HuH-7.5 (cell line): ENCODE measurements around the gene ZNF763.
"Not testable (repeated sequence)": the region's sequence is repeated elsewhere in the genome, so short reads cannot be mapped to it uniquely, and the experiment has no call there.

Source experiments
- DNase-seq: peaks from one replicate; pipeline ENCODE4 v3.0.0; 2011; ENCODE audit warnings: low spot score

ZNF763 gene

GRCh38 chr19:11964858-11965645, at the start of gene ZNF763:
ZNF763 (plus strand) TSS chr19:11965040; CDS start chr19:11965209, 169 bp downstream.
- DNase-seq: no peak

GRCh38 chr19:11921852-11922495, 42.9 kb upstream of the ZNF763 start:
- no peak for DNase-seq

- peak; percentile 89 for DNase-seq
These were observed 39.8 kb upstream of the ZNF763 start, which contains the start of gene ZNF700 for GRCh38 chr19:11924886-11925650. ZNF700 (plus strand) TSS chr19:11925107; CDS start chr19:11925211, 104 bp downstream.

GRCh38 chr19:11925651-11926187, 39.1 kb upstream of the ZNF763 start:
- DNase-seq: not testable (repeated sequence)

- DNase-seq: no peak
These were observed 37.6 kb upstream of the ZNF763 start for GRCh38 chr19:11927227-11927626.

GRCh38 chr19:11931051-11931450, 33.8 kb upstream of the ZNF763 start:
- DNase-seq: no peak

GRCh38 chr19:11931513-11931912, 33.3 kb upstream of the ZNF763 start:
- no peak for DNase-seq

GRCh38 chr19:11935829-11936228, 29.0 kb upstream of the ZNF763 start:
- not testable (repeated sequence) for DNase-seq

GRCh38 chr19:11938383-11938782, 26.5 kb upstream of the ZNF763 start:
- DNase-seq: not testable (repeated sequence)

GRCh38 chr19:11941361-11941887, 23.4 kb upstream of the ZNF763 start:
- not testable (repeated sequence) for DNase-seq

GRCh38 chr19:11942008-11942842, 22.6 kb upstream of the ZNF763 start:
- DNase-seq: no peak

GRCh38 chr19:11942843-11943108, 22.1 kb upstream of the ZNF763 start:
- DNase-seq: no peak

- no peak for DNase-seq
These were observed 20.2 kb upstream of the ZNF763 start for GRCh38 chr19:11944656-11945055.

- no peak for DNase-seq
These were observed 16.2 kb upstream of the ZNF763 start for GRCh38 chr19:11948646-11949045.

- no peak for DNase-seq
These were observed 15.6 kb upstream of the ZNF763 start for GRCh38 chr19:11949201-11949600.

- DNase-seq: not testable (repeated sequence)
These were observed 15.2 kb upstream of the ZNF763 start for GRCh38 chr19:11949614-11950080.

GRCh38 chr19:11950312-11950711, 14.5 kb upstream of the ZNF763 start:
- no peak for DNase-seq

- DNase-seq: no peak
These were observed 1.1 kb upstream of the ZNF763 start for GRCh38 chr19:11963566-11964355.

- no peak for DNase-seq
These were observed 363 bp upstream of the ZNF763 start for GRCh38 chr19:11964496-11964857.

GRCh38 chr19:11970174-11970573, 5.3 kb downstream of the ZNF763 start:
- no peak for DNase-seq

GRCh38 chr19:11971041-11971440, 6.2 kb downstream of the ZNF763 start:
- DNase-seq: no peak
